GM12878 (cell line): ENCODE measurements around the gene SEC62. TPM values are rescaled to one million over a fixed set of nuclear protein-coding genes. Genes with fewer than 3 reads are reported as not detected.
A peak's percentile ranks its signal among the peaks of the same experiment; 100 is the strongest.

Experiments used
- ATAC-seq: fragments of 200-7000 bp; cut with Tn5 transposase; 3 replicates; pipeline ENCODE4 v1.9.1; 2020; ENCODE audit warnings: mild to moderate bottlenecking, moderate library complexity
- BruUV-seq: library from RNA; stranded (reverse); fragments of 400-500 nt; replicated peaks from 2 replicates; lab custom pipeline; 2021; lab: Mats Ljungman, UMichigan
- CTCF ChIA-PET: fragments of 300-600 bp; sonication (Branson Sonifier 250); formaldehyde crosslinking; extraction: SDS; loops from one replicate; lab custom pipeline; 2021; ENCODE audit warnings: inconsistent platforms; lab: Yijun Ruan, JAX
- POLR2A ChIA-PET: fragments of 350-600 bp; formaldehyde crosslinking; extraction: SDS; loops from one replicate; lab custom pipeline; 2021; ENCODE audit warnings: inconsistent platforms; lab: Charles Lee
- RAD21 ChIA-PET: fragments of 300-600 bp; sonication (Branson Sonifier 250); formaldehyde crosslinking; loops from one replicate; lab custom pipeline; 2023; ENCODE audit warnings: antibody characterized with exemption; ENCODE audit not compliant: unreplicated experiment; lab: Charles Lee
- SMC1A ChIA-PET: fragments of 300-600 bp; sonication (Branson Sonifier 250); formaldehyde crosslinking; loops from one replicate; lab custom pipeline; 2023; ENCODE audit not compliant: unreplicated experiment, uncharacterized antibody; lab: Charles Lee
- DNase-seq: peaks from one replicate; pipeline ENCODE4 v3.0.0-alpha.2; 2011; ENCODE audit warnings: low read depth, low spot score
- FAIRE-seq: peaks from 3 replicates; lab custom pipeline; 2011; peaks lifted over from hg19 to GRCh38; lab: Jason Lieb, UNC
- H2AFZ ChIP-seq: 2 replicates; pipeline ENCODE4 v1.6.0; 2011; ENCODE audit warnings: low read depth, low read length, control low read depth; ENCODE audit not compliant: control insufficient read depth
- H3K27ac ChIP-seq: 2 replicates; pipeline ENCODE4 v1.5.1; 2011; ENCODE audit warnings: control low read depth; ENCODE audit not compliant: control insufficient read depth, insufficient read depth
- H3K27me3 ChIP-seq, 2 experiments: replicated peaks in 1 of 2; 2 replicates each; pipeline versions ENCODE4 v1.6.0 to v1.6.1; 2011; ENCODE audit warnings: low read length in 1 of 2; ENCODE audit not compliant: control insufficient read depth in 2 of 2, insufficient read depth in 2 of 2
- H3K36me3 ChIP-seq, 2 experiments: 2 replicates each; pipeline ENCODE4 v1.5.1; 2011; ENCODE audit warnings: low read length in 1 of 2; ENCODE audit not compliant: control insufficient read depth in 2 of 2, insufficient read depth in 2 of 2
- H3K4me1 ChIP-seq: 2 replicates; pipeline ENCODE4 v1.6.1; 2011; ENCODE audit warnings: mild to moderate bottlenecking, low read length, moderate library complexity, mixed read lengths; ENCODE audit not compliant: control insufficient read depth, insufficient read depth
- H3K4me2 ChIP-seq: 2 replicates; pipeline ENCODE4 v1.6.0; 2011; ENCODE audit warnings: control low read depth; ENCODE audit not compliant: control insufficient read depth, insufficient read depth
- H3K4me3 ChIP-seq: fragments of 200-600 bp; sonication (generic); 2 replicates; pipeline ENCODE4 v1.5.1; 2016
- H3K79me2 ChIP-seq: 2 replicates; pipeline ENCODE4 v1.6.0; 2011; ENCODE audit warnings: low read length; ENCODE audit not compliant: control insufficient read depth, insufficient read depth
- H3K9ac ChIP-seq: 2 replicates; pipeline ENCODE4 v1.8.0; 2011; ENCODE audit warnings: low read length, control low read depth, mixed read lengths; ENCODE audit not compliant: control insufficient read depth, insufficient read depth
- H3K9me3 ChIP-seq: replicated peaks from 3 replicates; pipeline ENCODE4 v1.5.1; 2011; ENCODE audit warnings: mild to moderate bottlenecking, low read length; ENCODE audit not compliant: control insufficient read depth, insufficient read depth
- H4K20me1 ChIP-seq: 2 replicates; pipeline ENCODE4 v1.6.0; 2011; ENCODE audit not compliant: control insufficient read depth, insufficient read depth
- BCL3 ChIP-seq: IDR thresholded peaks from 2 replicates; pipeline ENCODE4 v1.6.1; 2011; ENCODE audit warnings: borderline replicate concordance, low read depth, mild to moderate bottlenecking, moderate library complexity, low read length; ENCODE audit not compliant: insufficient read depth, poor library complexity, severe bottlenecking
- BCLAF1 ChIP-seq: fragments of 450-650 bp; IDR thresholded peaks from 2 replicates; pipeline ENCODE4 v1.6.1; 2017; ENCODE audit warnings: antibody characterized with exemption, mild to moderate bottlenecking, moderate library complexity
- IRF3 ChIP-seq: fragments of 450-650 bp; IDR thresholded peaks from 2 replicates; pipeline ENCODE4 v1.6.1; 2014; ENCODE audit warnings: mild to moderate bottlenecking
- MYB ChIP-seq: fragments of 150-350 bp; IDR thresholded peaks from 2 replicates; pipeline ENCODE4 v1.6.1; 2014; ENCODE audit warnings: mild to moderate bottlenecking, low read depth, low read length, borderline replicate concordance
- PKNOX1 ChIP-seq: fragments of 450-650 bp; IDR thresholded peaks from 2 replicates; pipeline ENCODE4 v1.6.1; 2016; ENCODE audit warnings: mild to moderate bottlenecking
- TCF12 ChIP-seq: IDR thresholded peaks from 2 replicates; pipeline ENCODE4 v1.6.1; 2011; ENCODE audit warnings: low read depth, mild to moderate bottlenecking, low read length
- ZNF274 ChIP-seq: IDR thresholded peaks from one replicate; pipeline ENCODE4 v1.8.0; 2011; ENCODE audit not compliant: insufficient read length, insufficient read depth
- WGBS: methylation state at CpG from one replicate; pipeline ENCODE4 v1.1.6; 2016; ENCODE audit warnings: low lambda C conversion rate; ENCODE audit not compliant: insufficient replicate concordance, insufficient coverage; ENCODE audit errors: missing lambda C conversion rate; 5-methylcytosine and 5-hydroxymethylcytosine counted together
- in situ Hi-C: fragments of 300-500 bp; cut with MboI; formaldehyde crosslinking; loops from 9 replicates; pipeline ENCODE4 v1.14.3; 2018; ENCODE audit warnings: mixed read lengths
- intact Hi-C: fragments of 100-400 bp; cut with micrococcal nuclease; formaldehyde crosslinking; loops from one replicate; pipeline ENCODE4 v1.14.2; 2022; ENCODE audit not compliant: unreplicated experiment
- polyA plus RNA-seq, 11 experiments: library from polyadenylated mRNA; depleted of rRNA in 4 of 11; unstranded in 6 of 11; stranded (reverse) in 5 of 11; fragments of >200 nt; fragmentation: Nextera tagmentation in 4 of 11; fragmentation: Illumina TruSeq in 1 of 11; extraction: Ambion mirVana in 4 of 11; extraction: Trizol in 1 of 11; gene quantifications; 1 replicate in 1 of 11; 2 replicates in 10 of 11; pipeline versions ENCODE4 v1.2.1 to v1.2.3, GENCODE V29; 2011 to 2016; ENCODE audit warnings: inconsistent platforms in 2 of 11, missing spikeins in 2 of 11, low read depth in 1 of 11
- total RNA-seq, 4 experiments: library from RNA; depleted of rRNA in 3 of 4; stranded (reverse); fragments of >200 nt in 3 of 4; fragmentation: Illumina TruSeq in 1 of 4; extraction: Trizol in 1 of 4; gene quantifications; 2 replicates each; pipeline versions ENCODE4 v1.2.1 to v1.2.3, GENCODE V29; 2013 to 2021

The SEC62 gene
- total and polyA plus RNA-seq, 10 of the 15 experiments (the other 5 are each of a cell fraction or from before 2014, with no cell fraction given): 25.6 to 270 (median 94.8) TPM

GRCh38 chr3:169966428-169966950, at the start of gene SEC62 (continued):
- TF ChIP-seq BCL3 (no peak), BCLAF1 (no peak), TCF12 (peak; percentile 75; the same call in 1 of the 2 replicates), PKNOX1 (no peak)

- Histone ChIP-seq H3K4me1 (no peaks in the 10 kb centered on the region; the same call in 1 of the 2 replicates), H3K4me2 (no peak overlapping the region), H3K27ac (no peak overlapping the region), H3K27me3 (no peaks in the 10 kb centered on the region), H3K36me3 (no peaks in the 10 kb centered on the region), H3K9ac (no peak overlapping the region), H4K20me1 (no peaks in the 10 kb centered on the region), H3K79me2 (no peaks in the 10 kb centered on the region), H2AFZ (no peak overlapping the region), H3K4me3 (no peak overlapping the region), H3K9me3 (no peaks in the 10 kb centered on the region)
- in situ Hi-C loops (no loop called here), intact Hi-C loops (no loop called here)
- POLR2A ChIA-PET: interaction anchor here (0.6 kb wide), 1 partner anchor 1453 kb away, joined by 3 read pairs; no protein-coding TSS in a partner anchor
- CTCF ChIA-PET: interaction anchor here (0.8 to 1.4 kb wide), 3 partner anchors 9 to 131 kb away, joined by 3 to 4 read pairs (median 3); no protein-coding TSS in a partner anchor
- TF ChIP-seq MYB: no peak
- no peak for TF ChIP-seq IRF3
- TF ChIP-seq ZNF274: no peak
- ATAC-seq (no peak), DNase-seq (no peak), FAIRE-seq (no peak)
- SMC1A ChIA-PET: interaction anchor here (0.6 to 1.3 kb wide), 3 partner anchors 44 to 79 kb away, joined by 3 to 5 read pairs (median 3); partner anchors contain the start of gene SEC62
- RAD21 ChIA-PET: interaction anchor here (1.4 kb wide), 1 partner anchor 131 kb away, joined by 3 read pairs; no protein-coding TSS in a partner anchor
- 44% methylated on average over 8 of the region's 8 CpGs for WGBS
- no TSS peak for BruUV-seq
Observed at GRCh38 chr3:169923189-169923588, 43.4 kb upstream of the SEC62 start.
